HG02870 (cell line): ENCODE measurements around the gene ZNF142.
"Not testable (repeated sequence)": the region's sequence is repeated elsewhere in the genome, so short reads cannot be mapped to it uniquely, and the experiment has no call there.

Experiments used
- ATAC-seq: cut with Tn5 transposase; IDR thresholded peaks from one replicate; pipeline ENCODE4 v1.9.1; 2021; ENCODE audit warnings: mild to moderate bottlenecking, moderate library complexity; ENCODE audit not compliant: unreplicated experiment

Gene ZNF142

GRCh38 chr2:218659258-218659987, at the start of gene ZNF142, which contains the start of gene BCS1L:
ZNF142 (minus strand) TSS chr2:218659623; CDS start chr2:218656429, 3,194 bp downstream.
BCS1L (plus strand) TSS chr2:218659683; CDS start chr2:218660988, 1,305 bp downstream.
- peak; percentile 94 for ATAC-seq

GRCh38 chr2:218708086-218708485, 48.7 kb upstream of the ZNF142 start:
- peak; percentile 35 for ATAC-seq

GRCh38 chr2:218703341-218703740, 43.9 kb upstream of the ZNF142 start:
- no peak for ATAC-seq

- no peak for ATAC-seq
These were observed 42.4 kb upstream of the ZNF142 start for GRCh38 chr2:218701806-218702205.

- ATAC-seq: no peak
These were observed 39.5 kb upstream of the ZNF142 start for GRCh38 chr2:218698885-218699284.

GRCh38 chr2:218694405-218695145, 35.2 kb upstream of the ZNF142 start:
- ATAC-seq: no peak

- ATAC-seq: no peak
These were observed 31.8 kb upstream of the ZNF142 start for GRCh38 chr2:218691234-218691633.

GRCh38 chr2:218687400-218688060, 28.1 kb upstream of the ZNF142 start:
- not testable (repeated sequence) for ATAC-seq

GRCh38 chr2:218680061-218680460, 20.6 kb upstream of the ZNF142 start:
- no peak for ATAC-seq

GRCh38 chr2:218679119-218679518, 19.7 kb upstream of the ZNF142 start:
- no peak for ATAC-seq

- peak; percentile 96 for ATAC-seq
These were observed 12.5 kb upstream of the ZNF142 start, which contains the start of the genes RNF25 and STK36 for GRCh38 chr2:218671654-218672566. RNF25 (minus strand) TSS chr2:218672002; CDS start chr2:218671970, 32 bp downstream. STK36 (plus strand) TSS chr2:218672086; CDS start chr2:218672830, 744 bp downstream.

- ATAC-seq: no peak
These were observed 11.8 kb upstream of the ZNF142 start for GRCh38 chr2:218671097-218671653.

- no peak for ATAC-seq
These were observed 5.2 kb upstream of the ZNF142 start for GRCh38 chr2:218664653-218665052.

- no peak for ATAC-seq
These were observed 4.5 kb upstream of the ZNF142 start for GRCh38 chr2:218663901-218664300.

- ATAC-seq: no peak
These were observed 3.4 kb upstream of the ZNF142 start for GRCh38 chr2:218662827-218663226.

- no peak for ATAC-seq
These were observed 3.0 kb upstream of the ZNF142 start for GRCh38 chr2:218662377-218662776.

- ATAC-seq: no peak
These were observed 550 bp upstream of the ZNF142 start for GRCh38 chr2:218659988-218660358.

GRCh38 chr2:218658671-218659257, 659 bp downstream of the ZNF142 start:
- peak; percentile 32 for ATAC-seq

- no peak for ATAC-seq
These were observed 3.7 kb downstream of the ZNF142 start for GRCh38 chr2:218655751-218656150.

GRCh38 chr2:218648787-218649100, 10.7 kb downstream of the ZNF142 start:
- no peak for ATAC-seq
